ENCODE results near the gene CTNNAL1.
"Not testable (repeated sequence)": the region's sequence is repeated elsewhere in the genome, so short reads cannot be mapped to it uniquely, and the experiment has no call there.

The CTNNAL1 gene

GRCh38 chr9:108972186-108972585 lies 41.1 kb downstream of the CTNNAL1 start:
- H3K4me3 ChIP-seq (ENCODE audit: low read depth, low read length), result no peak overlapping the region
- no peak for TF ChIP-seq CTCF (IDR thresholded peaks at IDR 0.05; ENCODE audit: borderline replicate concordance, insufficient read depth, low read depth, low read length)

- H3K4me3 ChIP-seq (ENCODE audit: low read depth, low read length), result not testable (repeated sequence)
Observed at GRCh38 chr9:108971392-108971791, 41.9 kb downstream of the CTNNAL1 start.

GRCh38 chr9:108967916-108968315 lies 45.4 kb downstream of the CTNNAL1 start:
- no peak for TF ChIP-seq CTCF (IDR thresholded peaks at IDR 0.05; ENCODE audit: borderline replicate concordance, insufficient read depth, low read depth, low read length)
- no peak overlapping the region for H3K4me3 ChIP-seq (ENCODE audit: low read depth, low read length)

- TF ChIP-seq CTCF (IDR thresholded peaks at IDR 0.05; ENCODE audit: borderline replicate concordance, insufficient read depth, low read depth, low read length), result no peak
- no peak overlapping the region for H3K4me3 ChIP-seq (ENCODE audit: low read depth, low read length)
Observed at GRCh38 chr9:108963459-108964143, 49.7 kb downstream of the CTNNAL1 start.

GRCh38 chr9:108961151-108961550 lies 52.1 kb downstream of the CTNNAL1 start:
- TF ChIP-seq CTCF (IDR thresholded peaks at IDR 0.05; ENCODE audit: borderline replicate concordance, insufficient read depth, low read depth, low read length), result no peak
- no peak overlapping the region for H3K4me3 ChIP-seq (ENCODE audit: low read depth, low read length)

GRCh38 chr9:108960331-108960730 lies 53.0 kb downstream of the CTNNAL1 start:
- TF ChIP-seq CTCF (IDR thresholded peaks at IDR 0.05; ENCODE audit: borderline replicate concordance, insufficient read depth, low read depth, low read length), result no peak
- no peak overlapping the region for H3K4me3 ChIP-seq (ENCODE audit: low read depth, low read length)

- H3K4me3 ChIP-seq (ENCODE audit: low read depth, low read length), result no peak overlapping the region
- no peak for TF ChIP-seq CTCF (IDR thresholded peaks at IDR 0.05; ENCODE audit: borderline replicate concordance, insufficient read depth, low read depth, low read length)
Observed at GRCh38 chr9:108956631-108957026, 56.7 kb downstream of the CTNNAL1 start.

All from GM12875 (cell line).